H1 (cell line): ENCODE results near the gene HCAR2.
"Not testable (repeated sequence)": the region's sequence is repeated elsewhere in the genome, so short reads cannot be mapped to it uniquely, and the experiment has no call there.

Source experiments
- CTCF ChIP-seq, 3 experiments: IDR thresholded peaks; 1 replicate in 2 of 3; 2 replicates in 1 of 3; pipeline versions ENCODE4 v1.5.1 to v1.6.1; 2011; ENCODE audit warnings: low read length in 3 of 3, mild to moderate bottlenecking in 3 of 3, inconsistent platforms in 2 of 3, low read depth in 1 of 3, moderate library complexity in 1 of 3; ENCODE audit not compliant: insufficient read depth in 1 of 3; ENCODE audit errors: control extremely low read depth in 1 of 3
- POLR2A ChIP-seq, 2 experiments: IDR thresholded peaks; 1 replicate in 1 of 2; 2 replicates in 1 of 2; pipeline ENCODE4 v1.6.1; 2011; ENCODE audit warnings: low read depth in 2 of 2, low read length in 2 of 2, mild to moderate bottlenecking in 2 of 2; ENCODE audit errors: control extremely low read depth in 1 of 2

DNA sequence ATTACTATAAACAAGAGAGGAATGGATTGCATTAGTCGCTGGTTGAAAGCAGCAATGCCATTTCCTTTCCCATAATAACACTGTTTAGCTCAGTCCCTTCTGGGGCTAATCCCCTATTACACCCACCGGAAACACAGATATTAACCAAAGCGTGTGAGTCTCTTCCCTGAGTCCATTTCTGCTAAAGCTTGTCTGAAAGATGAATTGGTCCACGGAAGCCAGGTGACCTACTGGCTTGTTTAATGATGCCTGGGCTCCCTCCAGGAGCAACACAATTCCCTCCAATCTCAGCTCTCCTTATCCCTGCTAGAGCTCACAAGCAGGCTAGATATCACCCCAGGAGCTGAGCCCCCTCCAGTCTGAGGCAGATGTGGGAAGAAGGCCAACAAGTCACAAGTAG lies 1.7 kb downstream of the HCAR2 start:
- TF ChIP-seq POLR2A (IDR thresholded peaks at IDR 0.05; ENCODE audit: control extremely low read depth in 1 of 2, low read depth in 2 of 2, low read length in 2 of 2); CTCF (IDR thresholded peaks at IDR 0.05; ENCODE audit: control extremely low read depth in 1 of 3, insufficient read depth in 1 of 3, low read depth in 1 of 3, low read length in 3 of 3): not testable (repeated sequence)
